ENCODE measurements around the gene RELN. TPM values are rescaled to one million over a fixed set of nuclear protein-coding genes. Genes with fewer than 3 reads are reported as not detected.

The RELN gene
- total RNA-seq, 1 experiment from 2014 or later = 0.10 TPM

DNA sequence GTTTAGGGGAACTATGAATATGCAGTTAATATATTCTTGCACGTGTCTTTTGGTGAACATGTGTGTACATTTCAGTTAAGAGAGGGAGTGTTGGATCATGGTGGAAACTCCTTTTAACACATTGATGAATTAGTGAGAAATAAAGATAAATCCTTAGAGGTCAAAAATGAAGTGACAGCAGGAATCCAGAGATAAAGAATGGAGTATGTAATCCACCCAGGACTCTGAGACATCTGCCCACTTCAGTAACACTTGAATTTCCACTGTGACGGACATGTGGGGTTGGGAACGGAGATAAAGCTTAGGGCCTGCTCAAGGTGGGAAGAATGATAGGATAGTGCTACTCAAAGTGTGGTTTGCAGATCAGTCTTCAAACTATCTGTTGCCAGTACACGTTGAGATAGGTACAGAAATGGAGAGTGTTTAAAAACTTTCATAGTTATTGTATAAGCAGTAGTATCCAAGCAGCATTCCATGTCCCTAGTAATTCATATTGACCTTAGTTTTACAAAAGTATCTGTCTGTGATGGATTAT is 6.6 kb upstream of the RELN start:
- no peak overlapping the region for H3K4me3 ChIP-seq (ENCODE audit: low read depth in 2 of 2, low read length in 2 of 2)
- no peaks in the 10 kb centered on the region for H3K4me1 ChIP-seq (ENCODE audit: control insufficient read depth, insufficient read depth, low read length)
- H3K9me3 ChIP-seq (ENCODE audit: control insufficient read depth, insufficient read depth, low read depth, low read length) = no peaks in the 10 kb centered on the region
- CTCF ChIA-PET = no interaction called here
- intact Hi-C loops (cut with micrococcal nuclease; ENCODE audit: unreplicated experiment) = no loop called here
- H3K27ac ChIP-seq (ENCODE audit: low read length) = no peak overlapping the region
- POLR2A ChIA-PET = no interaction called here
- ATAC-seq = no peak
- H3K36me3 ChIP-seq (ENCODE audit: control insufficient read depth, insufficient read depth, low read length) = no peaks in the 10 kb centered on the region
- H3K27me3 ChIP-seq (ENCODE audit: control insufficient read depth, insufficient read depth, low read length) = peaks cover 23% of the 10 kb centered on the region
- BruUV-seq (replicated peaks) = no TSS peak
- no peak for TF ChIP-seq SIN3A (IDR thresholded peaks at IDR 0.05; ENCODE audit: borderline replicate concordance, insufficient read depth, low read depth, low read length)
- TF ChIP-seq, protein P1, sequence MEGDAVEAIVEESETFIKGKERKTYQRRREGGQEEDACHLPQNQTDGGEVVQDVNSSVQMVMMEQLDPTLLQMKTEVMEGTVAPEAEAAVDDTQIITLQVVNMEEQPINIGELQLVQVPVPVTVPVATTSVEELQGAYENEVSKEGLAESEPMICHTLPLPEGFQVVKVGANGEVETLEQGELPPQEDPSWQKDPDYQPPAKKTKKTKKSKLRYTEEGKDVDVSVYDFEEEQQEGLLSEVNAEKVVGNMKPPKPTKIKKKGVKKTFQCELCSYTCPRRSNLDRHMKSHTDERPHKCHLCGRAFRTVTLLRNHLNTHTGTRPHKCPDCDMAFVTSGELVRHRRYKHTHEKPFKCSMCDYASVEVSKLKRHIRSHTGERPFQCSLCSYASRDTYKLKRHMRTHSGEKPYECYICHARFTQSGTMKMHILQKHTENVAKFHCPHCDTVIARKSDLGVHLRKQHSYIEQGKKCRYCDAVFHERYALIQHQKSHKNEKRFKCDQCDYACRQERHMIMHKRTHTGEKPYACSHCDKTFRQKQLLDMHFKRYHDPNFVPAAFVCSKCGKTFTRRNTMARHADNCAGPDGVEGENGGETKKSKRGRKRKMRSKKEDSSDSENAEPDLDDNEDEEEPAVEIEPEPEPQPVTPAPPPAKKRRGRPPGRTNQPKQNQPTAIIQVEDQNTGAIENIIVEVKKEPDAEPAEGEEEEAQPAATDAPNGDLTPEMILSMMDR (IDR thresholded peaks at IDR 0.05) = no peak
- TF ChIP-seq, protein P2, sequence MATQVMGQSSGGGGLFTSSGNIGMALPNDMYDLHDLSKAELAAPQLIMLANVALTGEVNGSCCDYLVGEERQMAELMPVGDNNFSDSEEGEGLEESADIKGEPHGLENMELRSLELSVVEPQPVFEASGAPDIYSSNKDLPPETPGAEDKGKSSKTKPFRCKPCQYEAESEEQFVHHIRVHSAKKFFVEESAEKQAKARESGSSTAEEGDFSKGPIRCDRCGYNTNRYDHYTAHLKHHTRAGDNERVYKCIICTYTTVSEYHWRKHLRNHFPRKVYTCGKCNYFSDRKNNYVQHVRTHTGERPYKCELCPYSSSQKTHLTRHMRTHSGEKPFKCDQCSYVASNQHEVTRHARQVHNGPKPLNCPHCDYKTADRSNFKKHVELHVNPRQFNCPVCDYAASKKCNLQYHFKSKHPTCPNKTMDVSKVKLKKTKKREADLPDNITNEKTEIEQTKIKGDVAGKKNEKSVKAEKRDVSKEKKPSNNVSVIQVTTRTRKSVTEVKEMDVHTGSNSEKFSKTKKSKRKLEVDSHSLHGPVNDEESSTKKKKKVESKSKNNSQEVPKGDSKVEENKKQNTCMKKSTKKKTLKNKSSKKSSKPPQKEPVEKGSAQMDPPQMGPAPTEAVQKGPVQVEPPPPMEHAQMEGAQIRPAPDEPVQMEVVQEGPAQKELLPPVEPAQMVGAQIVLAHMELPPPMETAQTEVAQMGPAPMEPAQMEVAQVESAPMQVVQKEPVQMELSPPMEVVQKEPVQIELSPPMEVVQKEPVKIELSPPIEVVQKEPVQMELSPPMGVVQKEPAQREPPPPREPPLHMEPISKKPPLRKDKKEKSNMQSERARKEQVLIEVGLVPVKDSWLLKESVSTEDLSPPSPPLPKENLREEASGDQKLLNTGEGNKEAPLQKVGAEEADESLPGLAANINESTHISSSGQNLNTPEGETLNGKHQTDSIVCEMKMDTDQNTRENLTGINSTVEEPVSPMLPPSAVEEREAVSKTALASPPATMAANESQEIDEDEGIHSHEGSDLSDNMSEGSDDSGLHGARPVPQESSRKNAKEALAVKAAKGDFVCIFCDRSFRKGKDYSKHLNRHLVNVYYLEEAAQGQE (IDR thresholded peaks at IDR 0.05; ENCODE audit: insufficient read depth in 1 of 2, low read depth in 2 of 2, low read length in 1 of 2) = no peak
- no peak for TF ChIP-seq POLR2AphosphoS5 (IDR thresholded peaks at IDR 0.05; ENCODE audit: low read depth, low read length)
- no peak for TF ChIP-seq TCF7L2 (IDR thresholded peaks at IDR 0.05; ENCODE audit: low read depth, low read length)
- in situ Hi-C loops (cut with HindIII; ENCODE audit: low pct_unique_long_range_greater_than_20kb, low sequenced_read_pairs) = no loop called here
- no peak for DNase-seq (ENCODE audit: low read depth, low spot score)

DNA sequence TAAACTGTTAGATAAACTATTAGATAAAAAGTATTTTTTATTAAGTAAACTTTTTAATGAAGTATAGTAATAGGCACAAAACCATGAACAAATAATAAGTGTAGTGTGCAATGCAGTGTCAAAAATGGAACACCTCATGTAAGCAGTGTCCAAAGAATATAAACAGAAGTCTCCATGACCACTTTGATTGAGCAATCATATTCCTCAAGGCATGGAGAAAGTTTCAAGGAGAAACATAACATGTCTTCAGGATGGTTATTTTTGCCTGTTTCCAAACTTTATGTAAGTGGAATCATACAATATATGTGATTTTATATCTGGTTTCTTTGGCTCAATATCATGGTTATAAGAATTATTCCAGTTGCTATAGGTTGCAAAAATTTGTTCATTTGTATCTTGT is 6.1 kb upstream of the RELN start:
- H3K9me3 ChIP-seq (ENCODE audit: control insufficient read depth, insufficient read depth, low read depth, low read length) = no peaks in the 10 kb centered on the region
- peaks cover 2% of the 10 kb centered on the region; the same call in 1 of the 2 replicates for H3K4me1 ChIP-seq (ENCODE audit: control insufficient read depth, insufficient read depth, low read length)
- H3K4me3 ChIP-seq (ENCODE audit: low read depth in 2 of 2, low read length in 2 of 2) = no peak overlapping the region
- no peak for ATAC-seq
- DNase-seq (ENCODE audit: low read depth, low spot score) = no peak
- no TSS peak for BruUV-seq (replicated peaks)
- in situ Hi-C loops (cut with HindIII; ENCODE audit: low pct_unique_long_range_greater_than_20kb, low sequenced_read_pairs) (no loop called here), intact Hi-C loops (cut with micrococcal nuclease; ENCODE audit: unreplicated experiment) (no loop called here)
- CTCF ChIA-PET = no interaction called here
- no peak overlapping the region for H3K27ac ChIP-seq (ENCODE audit: low read length)
- no peak for TF ChIP-seq SIN3A (IDR thresholded peaks at IDR 0.05; ENCODE audit: borderline replicate concordance, insufficient read depth, low read depth, low read length)
- TF ChIP-seq, protein P1 (IDR thresholded peaks at IDR 0.05) = no peak
- TF ChIP-seq TCF7L2 (IDR thresholded peaks at IDR 0.05; ENCODE audit: low read depth, low read length) = no peak
- TF ChIP-seq POLR2AphosphoS5 (IDR thresholded peaks at IDR 0.05; ENCODE audit: low read depth, low read length) = no peak
- TF ChIP-seq, protein P2 (IDR thresholded peaks at IDR 0.05; ENCODE audit: insufficient read depth in 1 of 2, low read depth in 2 of 2, low read length in 1 of 2) = no peak
- H3K27me3 ChIP-seq (ENCODE audit: control insufficient read depth, insufficient read depth, low read length) = peaks cover 28% of the 10 kb centered on the region
- POLR2A ChIA-PET = no interaction called here
- H3K36me3 ChIP-seq (ENCODE audit: control insufficient read depth, insufficient read depth, low read length) = no peaks in the 10 kb centered on the region

Data from Panc1 (cell line).